Panc1 (cell line): ENCODE measurements around the gene PIERCE2.

Experiments
- POLR2AphosphoS5 ChIP-seq: IDR thresholded peaks from 2 replicates; pipeline ENCODE4 v1.6.1; 2012; ENCODE audit warnings: mild to moderate bottlenecking, low read depth, low read length, moderate library complexity
- SIN3A ChIP-seq: IDR thresholded peaks from 2 replicates; pipeline ENCODE4 v1.6.1; 2012; ENCODE audit warnings: low read depth, mild to moderate bottlenecking, low read length, moderate library complexity, borderline replicate concordance; ENCODE audit not compliant: insufficient read depth

GRCh38 chr15:55408012-55408928 lies at the start of gene PIERCE2, which contains the start of gene CCPG1:
- peak; percentile 61; the same call in 1 of the 2 replicates for TF ChIP-seq SIN3A
- TF ChIP-seq POLR2AphosphoS5 = no peak
